Parathyroid adenoma (tissue), 2 donors: ENCODE results near the gene PARVA.

Experiments
- H2AFZ ChIP-seq: fragments of 300-600 bp; sonication (generic); one replicate; pipeline ENCODE4 v1.7.0; 2017; ENCODE audit warnings: antibody characterized with exemption, mild to moderate bottlenecking
- H3K27ac ChIP-seq: fragments of 300-600 bp; sonication (generic); one replicate; pipeline ENCODE4 v1.7.0; 2017
- H3K27me3 ChIP-seq: fragments of 300-600 bp; sonication (generic); one replicate; pipeline ENCODE4 v1.7.0; 2017; ENCODE audit warnings: low read length; ENCODE audit not compliant: control insufficient read depth, insufficient read depth
- H3K36me3 ChIP-seq: fragments of 300-600 bp; sonication (generic); one replicate; pipeline ENCODE4 v1.7.0; 2017; ENCODE audit warnings: low read length; ENCODE audit not compliant: control insufficient read depth, insufficient read depth
- H3K4me1 ChIP-seq: fragments of 300-600 bp; sonication (generic); one replicate; pipeline ENCODE4 v1.7.0; 2017; ENCODE audit warnings: control low read depth
- H3K4me2 ChIP-seq: fragments of 300-600 bp; sonication (generic); one replicate; pipeline ENCODE4 v1.7.0; 2017; ENCODE audit warnings: low read length
- H3K4me3 ChIP-seq: fragments of 300-600 bp; sonication (generic); one replicate; pipeline ENCODE4 v1.7.0; 2017; ENCODE audit warnings: low read depth, low read length
- H3K79me2 ChIP-seq: fragments of 300-600 bp; sonication (generic); one replicate; pipeline ENCODE4 v1.7.0; 2017; ENCODE audit warnings: control low read depth
- H3K9ac ChIP-seq: fragments of 300-600 bp; sonication (generic); one replicate; pipeline ENCODE4 v1.7.0; 2017; ENCODE audit warnings: mild to moderate bottlenecking
- H3K9me3 ChIP-seq: fragments of 300-600 bp; sonication (generic); one replicate; pipeline ENCODE4 v1.7.0; 2017; ENCODE audit warnings: low read length; ENCODE audit not compliant: control insufficient read depth
- TF ChIP-seq, protein P1 (sequence below): fragments of 300-600 bp; sonication (generic); IDR thresholded peaks from one replicate; pipeline ENCODE4 v1.7.0; 2017; ENCODE audit warnings: antibody characterized with exemption, mild to moderate bottlenecking
- donor health status: primary hyperparathyroidism.

PARVA gene

DNA sequence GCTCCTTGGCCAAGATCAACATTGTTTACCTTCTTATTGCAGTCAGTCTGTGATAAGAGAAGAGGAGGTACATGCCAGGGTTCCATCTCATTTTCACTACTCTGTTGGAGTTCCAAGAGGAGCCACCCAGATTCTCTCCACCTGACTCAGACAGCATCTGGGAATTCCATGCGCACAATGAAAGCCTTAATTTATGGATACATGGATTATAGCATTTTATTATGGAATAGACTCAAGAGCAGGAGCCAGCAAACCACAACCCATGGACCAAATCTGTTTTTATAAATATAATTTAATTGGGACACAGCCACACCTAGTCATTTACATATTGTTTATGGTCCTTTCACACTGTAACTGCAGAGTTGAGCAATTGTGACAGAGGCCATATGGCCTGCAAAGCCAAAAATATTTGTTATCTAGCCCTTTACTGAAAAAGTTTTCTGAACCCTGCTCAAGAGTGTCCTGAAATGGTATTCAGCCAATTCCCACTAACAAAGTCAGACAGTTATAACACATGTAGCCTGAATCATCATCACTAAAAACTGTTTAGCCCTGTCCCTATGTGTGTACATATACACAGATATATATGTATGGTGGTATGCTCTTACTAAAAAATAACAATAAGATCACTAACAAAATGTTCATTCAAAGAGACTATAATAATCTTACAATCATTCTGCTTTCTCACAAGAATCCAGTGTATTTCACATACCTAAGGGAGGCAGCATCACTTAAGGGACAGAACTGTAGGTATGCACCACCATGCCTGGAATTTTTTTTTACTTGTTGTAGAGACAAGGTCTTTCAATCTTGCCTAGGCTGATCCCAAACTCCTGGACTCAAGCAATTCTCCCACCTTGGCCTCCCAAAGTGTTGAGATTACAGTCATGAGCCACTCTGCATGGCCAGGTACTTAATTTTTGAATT lies 192.4 kb downstream of the PARVA start:
- H3K4me2 ChIP-seq = no peak overlapping the region
- TF ChIP-seq, protein P1, sequence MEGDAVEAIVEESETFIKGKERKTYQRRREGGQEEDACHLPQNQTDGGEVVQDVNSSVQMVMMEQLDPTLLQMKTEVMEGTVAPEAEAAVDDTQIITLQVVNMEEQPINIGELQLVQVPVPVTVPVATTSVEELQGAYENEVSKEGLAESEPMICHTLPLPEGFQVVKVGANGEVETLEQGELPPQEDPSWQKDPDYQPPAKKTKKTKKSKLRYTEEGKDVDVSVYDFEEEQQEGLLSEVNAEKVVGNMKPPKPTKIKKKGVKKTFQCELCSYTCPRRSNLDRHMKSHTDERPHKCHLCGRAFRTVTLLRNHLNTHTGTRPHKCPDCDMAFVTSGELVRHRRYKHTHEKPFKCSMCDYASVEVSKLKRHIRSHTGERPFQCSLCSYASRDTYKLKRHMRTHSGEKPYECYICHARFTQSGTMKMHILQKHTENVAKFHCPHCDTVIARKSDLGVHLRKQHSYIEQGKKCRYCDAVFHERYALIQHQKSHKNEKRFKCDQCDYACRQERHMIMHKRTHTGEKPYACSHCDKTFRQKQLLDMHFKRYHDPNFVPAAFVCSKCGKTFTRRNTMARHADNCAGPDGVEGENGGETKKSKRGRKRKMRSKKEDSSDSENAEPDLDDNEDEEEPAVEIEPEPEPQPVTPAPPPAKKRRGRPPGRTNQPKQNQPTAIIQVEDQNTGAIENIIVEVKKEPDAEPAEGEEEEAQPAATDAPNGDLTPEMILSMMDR = no peak
- H3K4me3 ChIP-seq = no peak overlapping the region
- H3K4me1 ChIP-seq = no peaks in the 10 kb centered on the region
- H3K27ac ChIP-seq = no peak overlapping the region
- H3K36me3 ChIP-seq = no peaks in the 10 kb centered on the region
- H3K9me3 ChIP-seq = no peaks in the 10 kb centered on the region
- H3K9ac ChIP-seq = no peak overlapping the region
- no peaks in the 10 kb centered on the region for H3K79me2 ChIP-seq
- H2AFZ ChIP-seq = no peak overlapping the region
- no peaks in the 10 kb centered on the region for H3K27me3 ChIP-seq

DNA sequence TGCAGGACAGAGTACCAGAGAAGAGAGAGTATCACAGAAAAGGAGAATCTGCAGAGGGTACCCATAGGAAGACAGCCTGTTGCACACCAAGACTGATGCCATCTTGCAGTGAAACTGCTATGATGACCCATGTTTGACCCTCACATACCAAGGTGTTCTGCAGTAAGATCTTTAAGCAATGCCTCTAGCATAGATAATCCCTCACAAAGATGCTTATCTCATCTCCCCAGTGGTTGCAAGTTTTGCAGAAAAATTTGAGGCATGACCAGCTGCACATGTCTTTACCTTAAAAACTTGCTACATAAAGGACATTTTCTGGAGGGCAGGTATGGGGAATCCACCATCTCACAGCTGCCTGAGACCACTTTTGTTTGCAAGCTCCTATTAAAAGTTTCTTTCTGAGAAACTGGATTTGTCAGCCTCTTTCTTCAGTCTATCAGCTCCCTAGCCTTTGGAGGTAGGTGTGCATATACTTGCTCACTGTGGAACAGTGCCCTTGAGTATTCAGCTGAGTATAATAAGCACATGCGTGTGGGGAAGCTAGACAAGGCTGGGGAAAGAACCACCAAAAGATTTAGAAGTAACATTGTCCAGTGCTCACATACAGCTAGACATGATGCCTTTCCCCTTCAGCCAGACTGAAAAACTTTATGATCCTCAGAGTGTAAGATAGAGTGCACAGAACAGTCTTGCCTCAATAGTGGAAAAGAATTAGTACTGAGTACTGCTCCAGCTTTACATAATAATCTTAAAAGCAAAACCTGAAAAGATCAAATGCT lies 196.5 kb downstream of the PARVA start:
- Histone ChIP-seq H3K27me3 (no peaks in the 10 kb centered on the region), H3K36me3 (no peaks in the 10 kb centered on the region), H3K4me1 (no peaks in the 10 kb centered on the region), H3K4me3 (no peak overlapping the region), H3K9me3 (no peaks in the 10 kb centered on the region), H3K4me2 (no peak overlapping the region), H3K27ac (no peak overlapping the region), H3K79me2 (no peaks in the 10 kb centered on the region), H2AFZ (no peak overlapping the region), H3K9ac (no peak overlapping the region)
- TF ChIP-seq, protein P1 = no peak

DNA sequence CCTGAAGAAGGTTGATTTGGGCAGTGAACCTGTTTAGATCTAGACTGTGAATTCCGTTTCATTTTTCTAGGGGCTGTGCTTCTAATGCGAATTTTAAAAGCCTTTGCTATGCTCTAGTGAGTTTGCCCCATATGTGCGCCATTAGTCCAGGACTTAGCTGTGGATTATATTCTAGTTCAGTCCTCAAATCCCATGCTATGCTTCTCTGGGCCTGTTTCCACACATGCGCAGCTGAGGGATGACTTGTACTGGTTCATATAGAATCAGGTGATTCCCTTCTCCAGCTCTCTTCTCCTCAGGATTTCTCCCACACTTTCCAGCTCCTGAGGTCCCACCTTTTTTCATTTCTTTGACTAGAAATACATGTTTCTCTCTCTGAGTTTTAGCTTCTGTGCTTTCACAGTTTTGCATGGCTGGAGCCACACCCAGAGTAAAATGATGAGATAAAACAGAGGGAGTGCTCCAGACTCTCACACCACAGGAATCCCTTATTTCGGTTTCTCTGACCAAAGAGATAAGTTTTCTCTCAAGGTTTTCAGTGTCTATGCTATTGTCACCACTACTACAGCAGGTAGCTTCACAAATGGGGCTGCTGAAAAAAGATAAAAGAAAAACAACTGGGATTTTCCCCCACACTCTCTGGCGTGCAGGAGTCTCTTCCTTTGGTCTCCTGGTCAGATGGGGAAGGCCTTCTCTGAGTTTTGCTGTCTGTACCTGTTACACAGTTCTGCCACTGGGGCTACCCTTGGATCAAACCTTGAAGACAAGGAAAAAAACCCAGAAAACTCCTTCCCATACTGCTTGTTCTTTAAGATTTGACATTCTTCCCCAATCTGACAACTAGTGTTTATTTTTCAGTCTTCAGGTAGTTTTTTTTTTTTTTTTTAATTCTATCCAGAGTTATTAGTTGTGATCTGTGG lies 200.6 kb downstream of the PARVA start:
- Histone ChIP-seq H3K79me2 (no peaks in the 10 kb centered on the region), H3K4me3 (no peak overlapping the region), H3K4me2 (no peak overlapping the region), H3K9me3 (no peaks in the 10 kb centered on the region), H3K36me3 (no peaks in the 10 kb centered on the region), H2AFZ (no peak overlapping the region), H3K27me3 (no peaks in the 10 kb centered on the region), H3K27ac (no peak overlapping the region), H3K9ac (no peak overlapping the region), H3K4me1 (no peaks in the 10 kb centered on the region)
- TF ChIP-seq, protein P1 = no peak

DNA sequence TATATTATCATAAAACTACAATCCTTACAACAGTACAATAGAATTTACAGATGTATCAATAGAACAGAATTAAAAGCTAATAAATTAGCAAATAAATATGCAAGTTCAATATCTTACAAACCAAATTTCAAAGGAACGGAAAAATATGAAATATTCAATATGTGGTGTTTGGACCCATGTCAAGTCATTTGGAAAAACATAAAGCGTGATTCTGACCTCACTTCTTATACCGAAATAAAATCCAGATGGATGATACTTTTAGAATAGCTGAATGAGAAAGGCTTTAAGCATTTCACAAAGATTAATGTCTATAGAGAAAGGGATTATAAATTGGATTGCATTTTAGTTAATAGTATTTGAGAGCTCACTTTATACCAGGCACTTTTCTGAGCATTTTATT lies 204.0 kb downstream of the PARVA start:
- Histone ChIP-seq H3K4me3 (no peak overlapping the region), H3K36me3 (no peaks in the 10 kb centered on the region), H3K9ac (no peak overlapping the region), H3K27ac (no peak overlapping the region), H3K79me2 (no peaks in the 10 kb centered on the region), H3K27me3 (no peaks in the 10 kb centered on the region), H2AFZ (no peak overlapping the region), H3K4me1 (no peaks in the 10 kb centered on the region), H3K4me2 (no peak overlapping the region), H3K9me3 (no peaks in the 10 kb centered on the region)
- TF ChIP-seq, protein P1 = no peak
